ENCODE measurements around the gene MMRN2.

GRCh38 chr10:86967481-86967941 lies 10.1 kb upstream of the MMRN2 start:
- TF ChIP-seq EZH2 (IDR thresholded peaks at IDR 0.05; ENCODE audit: insufficient read depth, poor library complexity, severe bottlenecking) (no peak), EZH2phosphoT487 (IDR thresholded peaks at IDR 0.05; ENCODE audit: insufficient read depth, low read depth) (no peak)

Measured in GM23248 (cell line).